Left lung (tissue), 10 donors: ENCODE results near the gene NTM. TPM values are rescaled to one million over a fixed set of nuclear protein-coding genes. Genes with fewer than 3 reads are reported as not detected.
A peak's percentile ranks its signal among the peaks of the same experiment; 100 is the strongest.

ENCODE experiments used
- ATAC-seq: fragments of 200-7000 bp; cut with Tn5 transposase; one replicate; pipeline ENCODE4 v1.9.1; 2020; ENCODE audit warnings: moderate library complexity
- DNase-seq, 4 donors: peaks; one replicate each; pipeline ENCODE4 v3.0.0-alpha.2; 2013 to 2020
- H3K27ac ChIP-seq, 2 donors: fragments of 200-600 bp; sonication (generic) in 1 of 2; one replicate each; pipeline versions ENCODE4 v1.5.0 to v1.8.0; 2020 to 2021
- H3K27me3 ChIP-seq, 2 donors: fragments of 200-600 bp; sonication (generic) in 1 of 2; one replicate each; pipeline versions ENCODE4 v1.5.0 to v1.8.0; 2020 to 2021
- H3K36me3 ChIP-seq, 2 donors: fragments of 200-600 bp; sonication (generic) in 1 of 2; one replicate each; pipeline versions ENCODE4 v1.5.0 to v1.8.0; 2020 to 2021
- H3K4me1 ChIP-seq, 2 donors: fragments of 200-600 bp; one replicate each; pipeline ENCODE4 v1.8.0; 2021
- H3K4me3 ChIP-seq, 2 donors: fragments of 200-600 bp; sonication (generic) in 1 of 2; one replicate each; pipeline versions ENCODE4 v1.5.0 to v1.8.0; 2020 to 2021; ENCODE audit warnings: mild to moderate bottlenecking in 1 of 2
- H3K9me3 ChIP-seq, 2 donors: fragments of 200-600 bp; sonication (generic) in 1 of 2; one replicate each; pipeline versions ENCODE4 v1.5.0 to v1.8.0; 2020 to 2021
- intact Hi-C, 2 donors: fragments of 100-400 bp; cut with DNase I; formaldehyde crosslinking; loops; one replicate each; pipeline versions ENCODE4 v1.11.2 to v1.14.2; 2022
- polyA plus RNA-seq, 6 donors: library from polyadenylated mRNA; unstranded; fragments of 120-200 nt; gene quantifications; one replicate each; pipeline ENCODE4 v1.2.1, GENCODE V29; 2013; ENCODE audit not compliant: insufficient read length in 6 of 6
- total RNA-seq, 2 donors: library from RNA; stranded (reverse); fragmentation: NEBNext Ultra II Directional; extraction: Animal tissue kit (Norgen Biotek cat#: 25700); gene quantifications; one replicate each; pipeline ENCODE4 v1.2.1, GENCODE V29; 2021
- TF ChIP-seq, protein P1 (sequence below), 2 donors: fragments of 200-600 bp; sonication (generic) in 1 of 2; IDR thresholded peaks; one replicate each; pipeline versions ENCODE4 v1.5.0 to v1.8.0; 2021; ENCODE audit warnings: antibody characterized with exemption in 2 of 2
- donor health status: DM: no; HTN: yes; CAD: no.
- donor health status: DM: no; HTN: no; CAD: no.

NTM gene
- total and polyA plus RNA-seq, 8 donors, result 9.5 to 31.0 (median 21.1) TPM

DNA sequence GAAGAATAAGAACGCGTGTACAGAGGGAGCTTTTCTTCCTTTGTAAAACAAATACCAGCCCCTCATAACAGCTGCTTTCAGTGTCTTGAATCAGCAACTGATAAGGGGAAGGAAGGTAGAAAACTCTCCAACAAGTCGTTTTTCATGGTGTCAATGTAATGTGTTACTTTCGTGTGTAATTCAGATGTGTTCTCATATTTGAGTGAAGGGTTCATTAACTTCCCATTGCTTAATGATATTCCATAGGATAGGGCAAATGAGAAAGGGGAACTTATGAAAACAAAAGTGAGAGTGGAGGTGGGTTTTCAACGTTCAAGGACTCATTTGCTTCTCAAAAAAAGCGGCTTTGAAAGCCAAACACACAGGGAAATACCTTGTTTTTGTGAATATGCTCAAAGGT lies 452.1 kb downstream of the NTM start:
- no peak overlapping the region for H3K4me3 ChIP-seq
- H3K27ac ChIP-seq, result no peak overlapping the region
- H3K4me1 ChIP-seq, result no peaks in the 10 kb centered on the region
- H3K36me3 ChIP-seq, result no peaks in the 10 kb centered on the region
- intact Hi-C loops, result no loop called here
- no peak for ATAC-seq
- H3K27me3 ChIP-seq, result peaks cover 0 to 3% of the 10 kb centered on the region in 2 donors
- DNase-seq, result no peak
- no peaks in the 10 kb centered on the region for H3K9me3 ChIP-seq
- TF ChIP-seq, protein P1, sequence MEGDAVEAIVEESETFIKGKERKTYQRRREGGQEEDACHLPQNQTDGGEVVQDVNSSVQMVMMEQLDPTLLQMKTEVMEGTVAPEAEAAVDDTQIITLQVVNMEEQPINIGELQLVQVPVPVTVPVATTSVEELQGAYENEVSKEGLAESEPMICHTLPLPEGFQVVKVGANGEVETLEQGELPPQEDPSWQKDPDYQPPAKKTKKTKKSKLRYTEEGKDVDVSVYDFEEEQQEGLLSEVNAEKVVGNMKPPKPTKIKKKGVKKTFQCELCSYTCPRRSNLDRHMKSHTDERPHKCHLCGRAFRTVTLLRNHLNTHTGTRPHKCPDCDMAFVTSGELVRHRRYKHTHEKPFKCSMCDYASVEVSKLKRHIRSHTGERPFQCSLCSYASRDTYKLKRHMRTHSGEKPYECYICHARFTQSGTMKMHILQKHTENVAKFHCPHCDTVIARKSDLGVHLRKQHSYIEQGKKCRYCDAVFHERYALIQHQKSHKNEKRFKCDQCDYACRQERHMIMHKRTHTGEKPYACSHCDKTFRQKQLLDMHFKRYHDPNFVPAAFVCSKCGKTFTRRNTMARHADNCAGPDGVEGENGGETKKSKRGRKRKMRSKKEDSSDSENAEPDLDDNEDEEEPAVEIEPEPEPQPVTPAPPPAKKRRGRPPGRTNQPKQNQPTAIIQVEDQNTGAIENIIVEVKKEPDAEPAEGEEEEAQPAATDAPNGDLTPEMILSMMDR (IDR thresholded peaks at IDR 0.05), result no peak

DNA sequence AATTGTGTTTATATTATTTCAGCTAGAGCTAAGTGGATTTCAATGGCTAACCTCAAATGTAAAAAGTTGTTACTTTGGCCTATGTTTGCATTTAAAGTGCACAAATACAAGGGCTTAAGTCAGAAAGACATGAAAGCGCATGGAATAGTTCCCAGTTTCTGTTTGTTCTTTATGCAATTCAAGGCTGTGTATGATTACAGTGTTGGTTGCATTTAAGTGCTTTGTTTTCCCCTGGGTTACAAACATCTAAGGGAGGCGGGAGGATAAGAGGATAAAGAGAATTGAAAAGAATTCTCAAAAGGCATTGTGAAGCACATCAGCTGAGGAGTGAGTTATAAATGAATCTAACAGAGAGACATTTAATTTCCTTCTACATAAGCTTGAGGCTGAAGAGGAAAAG lies 453.4 kb downstream of the NTM start:
- H3K27me3 ChIP-seq, result no peaks in the 10 kb centered on the region
- DNase-seq (peak in 2 of 4 donors; percentile 41 to 54), ATAC-seq (no peak)
- no peaks in the 10 kb centered on the region for H3K9me3 ChIP-seq
- no peaks in the 10 kb centered on the region for H3K4me1 ChIP-seq
- TF ChIP-seq, protein P1 (IDR thresholded peaks at IDR 0.05), result no peak
- no peaks in the 10 kb centered on the region for H3K36me3 ChIP-seq
- intact Hi-C loops, result no loop called here
- H3K27ac ChIP-seq, result no peak overlapping the region
- H3K4me3 ChIP-seq, result no peak overlapping the region

DNA sequence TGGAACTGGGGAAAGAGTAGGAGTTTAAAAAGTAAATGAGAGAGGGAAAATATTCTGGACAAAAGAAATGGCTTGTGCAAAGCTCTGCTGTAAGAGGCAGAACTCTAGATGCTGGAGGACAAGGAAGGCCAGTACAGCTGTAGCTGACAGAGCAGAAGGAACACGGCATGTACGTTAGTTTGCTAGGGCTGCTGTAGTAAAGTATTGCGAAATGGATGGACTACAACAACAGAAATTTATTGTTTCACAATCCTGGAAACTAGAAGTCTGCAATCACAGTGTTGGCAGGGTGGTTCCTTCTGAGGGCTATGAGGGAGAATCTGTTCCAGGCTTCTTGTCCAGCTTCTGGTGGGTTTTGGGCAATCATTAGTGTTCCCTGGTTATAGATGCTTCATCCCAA lies 454.4 kb downstream of the NTM start:
- ATAC-seq, result peak; percentile 70
- no peaks in the 10 kb centered on the region for H3K36me3 ChIP-seq
- no peak overlapping the region for H3K4me3 ChIP-seq
- H3K4me1 ChIP-seq, result no peaks in the 10 kb centered on the region
- H3K27ac ChIP-seq, result no peak overlapping the region
- TF ChIP-seq, protein P1 (IDR thresholded peaks at IDR 0.05), result no peak
- H3K9me3 ChIP-seq, result no peaks in the 10 kb centered on the region
- DNase-seq, result peak in 1 of 4 donors; percentile 48
- no peaks in the 10 kb centered on the region for H3K27me3 ChIP-seq
- intact Hi-C loops, result no loop called here

DNA sequence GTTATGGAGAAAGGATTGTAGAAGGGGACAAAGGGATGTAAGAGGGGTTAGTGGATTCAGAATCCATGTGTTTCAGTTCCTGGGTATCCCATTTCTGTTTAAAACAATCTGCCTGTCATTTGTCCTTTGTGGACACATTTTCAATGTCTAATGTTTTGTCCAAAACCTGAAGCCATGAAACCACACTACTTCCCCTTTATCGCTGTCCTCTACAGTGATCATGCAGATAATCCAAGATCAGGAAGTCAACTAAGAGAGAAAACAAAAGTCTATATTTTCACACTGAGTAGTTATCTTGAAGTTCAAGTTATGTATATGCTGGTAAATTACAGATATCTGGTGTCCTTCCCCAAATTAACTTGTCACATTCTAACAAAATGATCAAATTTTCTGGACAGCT lies 457.0 kb downstream of the NTM start:
- Histone ChIP-seq H3K27me3 (peaks cover 0 to 4% of the 10 kb centered on the region in 2 donors), H3K36me3 (no peaks in the 10 kb centered on the region), H3K4me1 (no peaks in the 10 kb centered on the region), H3K27ac (no peak overlapping the region), H3K4me3 (no peak overlapping the region), H3K9me3 (no peaks in the 10 kb centered on the region)
- DNase-seq (no peak), ATAC-seq (no peak)
- intact Hi-C loops, result no loop called here
- TF ChIP-seq, protein P1 (IDR thresholded peaks at IDR 0.05), result no peak

DNA sequence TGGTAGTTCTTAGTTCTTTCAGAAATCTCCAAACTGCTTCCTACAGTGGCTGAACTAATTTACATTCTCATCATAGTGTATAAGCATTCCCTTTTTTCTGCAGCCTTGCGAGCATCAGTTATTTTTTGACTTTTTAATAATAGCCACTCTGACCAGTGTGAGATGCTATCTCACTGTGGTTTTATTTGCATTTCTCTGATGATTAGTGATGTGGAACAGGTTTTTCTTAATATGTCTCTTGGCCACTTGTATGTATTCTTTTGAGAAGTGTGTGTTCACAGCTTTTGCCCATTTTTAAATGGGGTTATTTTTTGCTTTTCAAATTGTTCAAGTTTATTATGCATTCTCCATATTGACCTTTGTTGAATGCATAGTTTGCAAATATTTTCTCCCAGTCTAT lies 459.3 kb downstream of the NTM start:
- H3K9me3 ChIP-seq, result no peaks in the 10 kb centered on the region
- ATAC-seq (no peak), DNase-seq (no peak)
- H3K36me3 ChIP-seq, result no peaks in the 10 kb centered on the region
- no peak overlapping the region for H3K4me3 ChIP-seq
- H3K27me3 ChIP-seq, result peaks cover 0 to 4% of the 10 kb centered on the region in 2 donors
- no peaks in the 10 kb centered on the region for H3K4me1 ChIP-seq
- intact Hi-C loops, result no loop called here
- H3K27ac ChIP-seq, result no peak overlapping the region
- TF ChIP-seq, protein P1 (IDR thresholded peaks at IDR 0.05), result no peak
